GM23248 (cell line): ENCODE results near the gene ZG16B.

Source experiments
- EZH2 ChIP-seq: fragments of 200-600 bp; sonication (generic); IDR thresholded peaks from 2 replicates; pipeline ENCODE4 v1.6.1; 2018; ENCODE audit warnings: antibody characterized with exemption, mild to moderate bottlenecking; ENCODE audit not compliant: insufficient read depth, poor library complexity, severe bottlenecking
- EZH2phosphoT487 ChIP-seq: fragments of 200-600 bp; sonication (generic); IDR thresholded peaks from 2 replicates; pipeline ENCODE4 v1.6.1; 2018; ENCODE audit warnings: antibody characterized with exemption, moderate library complexity, mild to moderate bottlenecking, low read depth; ENCODE audit not compliant: insufficient read depth

DNA sequence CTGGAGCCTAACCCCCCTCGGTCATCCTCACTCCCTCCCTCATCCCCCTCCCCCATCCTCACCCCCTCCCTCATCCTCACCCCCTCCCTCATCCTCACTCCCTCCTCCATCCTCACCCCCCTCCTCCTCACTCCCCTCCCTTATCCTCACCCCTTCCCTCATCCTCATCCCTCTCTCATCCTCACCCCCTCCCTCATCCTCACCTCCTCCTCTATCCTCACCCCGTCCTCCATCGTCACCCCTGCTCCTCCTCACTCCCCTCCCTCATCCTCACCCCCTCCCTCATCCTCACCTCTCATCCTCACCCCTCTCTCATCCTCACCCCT, 43.3 kb upstream of the ZG16B start:
- no peak for TF ChIP-seq EZH2
- TF ChIP-seq EZH2phosphoT487: no peak
